Ureter (tissue), 1 donor: Measurements from ENCODE around the gene FAM13A. TPM values are rescaled to one million over a fixed set of nuclear protein-coding genes. Genes with fewer than 3 reads are reported as not detected.

ENCODE experiments used
- DNase-seq: peaks from one replicate; pipeline ENCODE4 v3.0.0-alpha.2; 2020; ENCODE audit warnings: low spot score
- total RNA-seq: library from RNA; stranded (reverse); gene quantifications from one replicate; pipeline ENCODE4 v1.2.4, GENCODE V29; 2023
- donor health status: DM: yes; HTN: yes; CAD: no.

Gene FAM13A
- total RNA-seq, 1 donor from 2014 or later: 62.1 TPM

DNA sequence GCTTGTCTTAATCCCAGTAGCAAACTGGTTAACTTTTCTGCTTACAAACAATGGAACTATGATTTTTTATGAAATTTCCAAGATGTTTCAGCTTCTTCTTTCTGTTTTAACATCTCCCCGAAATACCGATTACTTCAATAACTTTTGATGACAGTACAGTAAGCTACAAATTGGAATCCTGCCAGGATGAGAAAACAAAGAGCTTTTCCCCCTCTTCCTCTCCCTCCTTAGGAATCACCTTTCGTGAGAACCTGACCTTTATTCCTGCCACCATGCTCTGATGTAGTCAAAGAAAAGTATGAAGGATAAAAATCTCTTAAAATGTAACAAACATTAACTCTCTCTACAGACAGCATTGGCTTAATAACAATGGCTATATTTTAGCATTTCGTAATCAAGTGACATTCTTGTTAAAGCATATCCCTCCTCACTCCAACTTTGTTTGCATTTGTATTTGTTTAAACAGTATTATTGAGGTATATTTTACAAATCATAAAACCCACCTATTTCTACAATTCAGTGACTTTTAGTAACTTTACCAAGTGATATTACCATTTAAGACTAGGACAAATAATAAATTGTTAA lies 210.7 kb downstream of the FAM13A start:
- no peak for DNase-seq

- no peak for DNase-seq
These were observed 213.8 kb downstream of the FAM13A start for GRCh38 chr4:88843067-88843685.

DNA sequence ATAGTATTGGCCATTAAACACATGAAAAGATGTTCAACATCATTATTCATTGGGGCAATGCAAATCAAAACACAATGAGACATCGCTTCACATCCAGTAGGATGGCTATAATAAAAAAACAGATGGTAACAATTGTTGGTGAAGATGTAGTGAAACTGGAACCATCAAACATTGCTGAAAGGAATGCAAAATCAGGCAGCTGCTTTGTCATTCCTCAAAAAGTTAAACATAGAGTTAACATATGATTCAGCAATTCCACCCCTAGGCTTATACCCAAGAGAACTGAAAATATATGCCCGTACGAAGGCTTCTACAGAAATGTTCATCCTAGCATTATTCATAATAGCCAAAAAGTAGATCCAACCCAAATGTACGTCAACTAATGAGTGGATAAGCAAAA lies 215.3 kb downstream of the FAM13A start:
- DNase-seq: no peak

GRCh38 chr4:88836216-88836615 lies 220.8 kb downstream of the FAM13A start:
- no peak for DNase-seq

- no peak for DNase-seq
These were observed 226.0 kb downstream of the FAM13A start for GRCh38 chr4:88831031-88831430.

- no peak for DNase-seq
These were observed 226.4 kb downstream of the FAM13A start for GRCh38 chr4:88830598-88830997.

DNA sequence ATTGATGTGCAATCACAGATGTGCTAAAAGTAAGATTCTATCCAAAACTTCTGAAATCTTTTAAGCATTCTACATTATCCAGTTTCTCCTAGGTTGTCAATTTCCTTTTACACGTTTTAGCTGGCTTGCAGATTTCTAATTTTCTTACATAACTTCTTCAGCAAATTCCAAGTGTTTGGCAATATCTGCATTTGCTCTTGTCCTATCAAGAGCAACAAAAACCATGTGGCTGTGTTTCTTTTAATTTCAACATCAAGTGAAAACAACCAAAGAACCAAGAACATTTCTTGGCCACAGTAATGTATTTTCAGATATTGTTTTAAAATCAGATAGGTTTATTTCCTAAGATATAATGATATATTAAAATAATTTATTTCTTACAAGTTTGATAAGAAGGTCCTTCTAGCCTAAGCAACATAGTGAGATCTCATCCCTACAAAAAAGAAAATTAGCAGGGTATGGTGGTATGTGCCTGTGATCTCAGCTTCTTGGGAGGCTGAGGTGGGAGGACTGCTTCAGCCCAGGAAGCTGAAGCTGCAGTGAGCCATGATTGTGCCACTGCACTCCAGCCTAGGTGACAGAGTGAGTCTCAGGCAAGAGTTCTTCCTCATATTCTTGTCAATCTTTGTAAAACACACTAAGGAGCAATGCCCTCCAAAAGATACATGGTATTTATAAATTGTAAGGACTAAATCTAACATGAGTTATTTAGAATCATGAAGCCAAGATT lies 228.0 kb downstream of the FAM13A start:
- no peak for DNase-seq

DNA sequence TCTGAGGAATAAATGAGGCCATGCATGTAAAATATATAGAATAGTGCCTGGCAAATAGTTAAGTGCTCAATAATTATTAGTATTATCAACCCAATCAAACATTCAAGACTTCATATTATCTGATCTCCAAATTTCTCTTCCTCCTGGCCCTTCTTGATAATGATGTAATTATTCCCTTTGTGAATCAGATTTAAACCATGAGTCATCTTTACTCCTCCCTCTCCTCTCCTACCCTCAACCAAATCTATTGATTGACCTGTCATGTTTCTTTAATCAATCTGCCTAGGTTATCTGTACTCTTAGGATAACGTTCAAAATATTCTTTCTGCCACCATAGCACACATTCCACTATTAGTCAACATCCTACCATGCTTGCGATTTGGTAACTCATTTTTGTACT lies 229.5 kb downstream of the FAM13A start:
- DNase-seq: no peak

- no peak for DNase-seq
These were observed 230.2 kb downstream of the FAM13A start for GRCh38 chr4:88826771-88827170.

- DNase-seq: no peak
These were observed 231.1 kb downstream of the FAM13A start for GRCh38 chr4:88825931-88826330.

DNA sequence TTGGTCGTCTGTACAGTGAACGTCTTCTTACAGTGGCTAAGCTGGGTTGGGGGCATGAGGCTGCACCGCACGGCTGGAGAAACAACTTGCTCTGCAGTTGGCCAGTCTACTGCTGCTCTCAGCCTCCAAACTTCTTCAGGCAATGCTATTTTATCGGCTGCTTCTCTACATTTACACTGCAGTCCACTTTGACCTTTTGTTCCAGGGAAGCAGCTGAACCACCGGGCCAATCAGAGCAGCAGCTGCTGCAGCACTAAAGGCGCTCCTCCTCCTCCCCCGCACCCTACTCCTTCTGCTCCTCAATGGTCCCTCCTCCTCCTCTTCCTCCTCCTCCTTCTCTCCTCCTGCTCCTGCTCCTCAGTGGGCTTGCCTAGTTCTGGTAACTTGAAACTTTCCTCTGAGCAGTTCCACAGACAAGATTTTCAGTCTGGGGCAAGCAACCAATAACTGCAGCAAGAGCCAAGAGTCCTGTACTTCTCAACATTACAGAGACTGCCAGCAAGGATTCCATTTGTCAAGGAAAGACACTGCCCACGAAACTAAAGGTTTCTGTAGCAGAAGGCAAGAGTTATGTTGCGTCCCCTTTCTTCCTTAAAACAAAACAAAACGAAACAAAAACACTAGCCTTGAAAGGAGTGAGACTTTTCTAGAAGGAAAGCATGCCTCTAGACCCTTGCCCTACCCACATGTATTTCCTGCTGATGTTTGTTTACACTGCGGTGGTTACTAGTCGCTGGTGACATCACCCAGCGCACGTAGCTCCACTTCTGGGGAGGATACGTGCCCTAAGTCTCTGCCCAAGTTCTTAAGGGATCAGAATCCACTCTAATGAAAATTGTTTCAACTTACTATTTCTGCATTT lies 233.7 kb downstream of the FAM13A start:
- DNase-seq: peak; percentile 93

- no peak for DNase-seq
These were observed 234.8 kb downstream of the FAM13A start for GRCh38 chr4:88822034-88822789.

DNA sequence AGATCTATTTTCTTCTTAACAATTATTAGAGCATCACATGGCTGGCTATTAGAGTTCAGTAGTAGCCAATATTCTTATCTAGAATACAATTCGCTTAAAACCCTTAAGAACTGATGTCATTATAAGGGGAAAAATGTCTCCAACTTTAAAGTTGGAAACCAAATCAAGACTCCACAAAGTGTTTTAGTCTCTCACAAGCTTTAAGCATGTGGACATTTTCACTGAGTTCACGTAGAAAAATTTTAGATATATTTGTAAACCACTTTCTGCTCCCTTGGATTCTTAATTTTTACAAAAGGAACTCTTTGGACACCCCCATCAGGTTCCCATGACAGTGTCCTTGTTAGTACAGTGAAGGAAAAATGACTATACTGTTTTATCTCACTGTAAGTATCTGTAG lies 235.5 kb downstream of the FAM13A start:
- no peak for DNase-seq

- no peak for DNase-seq
These were observed 236.1 kb downstream of the FAM13A start for GRCh38 chr4:88820698-88821415.

- DNase-seq: no peak
These were observed 236.9 kb downstream of the FAM13A start for GRCh38 chr4:88819818-88820697.

DNA sequence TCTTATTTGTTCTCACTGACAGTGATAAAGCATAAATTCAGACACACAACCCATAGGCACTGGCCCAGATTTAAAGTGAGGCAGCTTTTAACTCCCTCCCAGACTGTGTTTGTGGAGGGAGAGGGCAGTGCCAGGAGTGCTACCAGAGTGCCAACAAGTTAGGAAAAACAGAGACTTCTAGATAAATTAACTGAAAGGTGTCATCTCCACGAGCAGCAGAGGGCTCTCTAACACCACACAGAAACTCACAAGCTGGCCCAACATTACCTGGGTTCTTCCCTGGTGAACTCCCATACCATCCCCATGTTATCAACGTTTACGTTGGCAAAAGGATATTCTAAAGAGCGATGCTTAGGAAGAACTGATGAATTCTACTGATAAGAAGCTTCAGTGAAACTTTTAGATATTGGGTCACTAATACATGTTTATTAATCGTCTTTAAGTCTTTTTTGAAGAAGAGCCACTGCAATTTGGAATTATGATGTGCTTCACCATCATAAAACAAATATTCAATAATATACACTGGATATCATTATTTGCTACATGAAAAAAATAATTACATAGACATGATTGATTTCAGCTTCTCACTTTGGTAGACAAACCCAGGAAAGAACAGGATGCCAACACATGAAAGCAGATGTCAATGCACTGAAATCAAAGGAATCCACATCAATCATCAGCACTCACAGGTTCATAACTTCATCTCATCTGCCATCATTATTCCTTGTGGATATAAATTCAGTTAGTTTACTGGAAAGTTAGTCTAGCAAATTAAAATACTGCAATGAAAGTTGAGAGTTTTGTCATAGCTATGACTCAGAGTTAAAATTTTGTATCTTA lies 238.1 kb downstream of the FAM13A start:
- peak; percentile 54 for DNase-seq

DNA sequence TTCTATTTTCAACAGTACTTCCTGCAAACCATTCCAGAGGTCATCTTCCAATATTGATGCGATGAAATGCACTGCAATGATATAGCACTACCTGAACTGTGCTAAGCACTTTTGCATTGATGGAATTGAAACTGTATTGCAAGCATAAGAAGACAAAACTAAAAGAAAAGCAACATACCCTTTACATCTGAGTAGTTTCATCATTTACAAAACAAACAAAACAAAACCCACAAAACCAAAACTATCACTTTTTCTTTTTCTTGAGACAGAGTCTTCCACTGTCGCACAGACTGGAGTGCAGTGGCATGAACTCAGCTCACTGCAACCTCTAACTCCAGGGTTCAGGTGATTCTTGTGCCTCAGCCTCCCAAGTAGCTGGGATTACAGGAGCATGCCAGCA lies 239.2 kb downstream of the FAM13A start:
- no peak for DNase-seq

GRCh38 chr4:88816360-88816759 lies 240.6 kb downstream of the FAM13A start:
- DNase-seq: no peak

GRCh38 chr4:88814043-88814617 lies 242.9 kb downstream of the FAM13A start:
- no peak for DNase-seq
